Measurements from ENCODE around the gene TMEM184A.

GRCh38 chr7:1585142-1585981, 29.4 kb upstream of the TMEM184A start:
- TF ChIP-seq, protein P1, sequence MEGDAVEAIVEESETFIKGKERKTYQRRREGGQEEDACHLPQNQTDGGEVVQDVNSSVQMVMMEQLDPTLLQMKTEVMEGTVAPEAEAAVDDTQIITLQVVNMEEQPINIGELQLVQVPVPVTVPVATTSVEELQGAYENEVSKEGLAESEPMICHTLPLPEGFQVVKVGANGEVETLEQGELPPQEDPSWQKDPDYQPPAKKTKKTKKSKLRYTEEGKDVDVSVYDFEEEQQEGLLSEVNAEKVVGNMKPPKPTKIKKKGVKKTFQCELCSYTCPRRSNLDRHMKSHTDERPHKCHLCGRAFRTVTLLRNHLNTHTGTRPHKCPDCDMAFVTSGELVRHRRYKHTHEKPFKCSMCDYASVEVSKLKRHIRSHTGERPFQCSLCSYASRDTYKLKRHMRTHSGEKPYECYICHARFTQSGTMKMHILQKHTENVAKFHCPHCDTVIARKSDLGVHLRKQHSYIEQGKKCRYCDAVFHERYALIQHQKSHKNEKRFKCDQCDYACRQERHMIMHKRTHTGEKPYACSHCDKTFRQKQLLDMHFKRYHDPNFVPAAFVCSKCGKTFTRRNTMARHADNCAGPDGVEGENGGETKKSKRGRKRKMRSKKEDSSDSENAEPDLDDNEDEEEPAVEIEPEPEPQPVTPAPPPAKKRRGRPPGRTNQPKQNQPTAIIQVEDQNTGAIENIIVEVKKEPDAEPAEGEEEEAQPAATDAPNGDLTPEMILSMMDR (IDR thresholded peaks at IDR 0.05): no peak
- TF ChIP-seq POLR2A (IDR thresholded peaks at IDR 0.05; ENCODE audit: low read depth) (no peak), POLR2AphosphoS5 (IDR thresholded peaks at IDR 0.05) (no peak), EP300 (IDR thresholded peaks at IDR 0.05) (no peak)

Measured in esophagus muscularis mucosa (tissue), 4 donors.